Measurements from ENCODE around the gene CAGE1. TPM values are rescaled to one million over a fixed set of nuclear protein-coding genes. Genes with fewer than 3 reads are reported as not detected.

Gene CAGE1
- total and polyA plus RNA-seq, 2 donors (not counting 1 experiment from before 2014, with no cell fraction given): 0.17 TPM; not detected in 1

DNA sequence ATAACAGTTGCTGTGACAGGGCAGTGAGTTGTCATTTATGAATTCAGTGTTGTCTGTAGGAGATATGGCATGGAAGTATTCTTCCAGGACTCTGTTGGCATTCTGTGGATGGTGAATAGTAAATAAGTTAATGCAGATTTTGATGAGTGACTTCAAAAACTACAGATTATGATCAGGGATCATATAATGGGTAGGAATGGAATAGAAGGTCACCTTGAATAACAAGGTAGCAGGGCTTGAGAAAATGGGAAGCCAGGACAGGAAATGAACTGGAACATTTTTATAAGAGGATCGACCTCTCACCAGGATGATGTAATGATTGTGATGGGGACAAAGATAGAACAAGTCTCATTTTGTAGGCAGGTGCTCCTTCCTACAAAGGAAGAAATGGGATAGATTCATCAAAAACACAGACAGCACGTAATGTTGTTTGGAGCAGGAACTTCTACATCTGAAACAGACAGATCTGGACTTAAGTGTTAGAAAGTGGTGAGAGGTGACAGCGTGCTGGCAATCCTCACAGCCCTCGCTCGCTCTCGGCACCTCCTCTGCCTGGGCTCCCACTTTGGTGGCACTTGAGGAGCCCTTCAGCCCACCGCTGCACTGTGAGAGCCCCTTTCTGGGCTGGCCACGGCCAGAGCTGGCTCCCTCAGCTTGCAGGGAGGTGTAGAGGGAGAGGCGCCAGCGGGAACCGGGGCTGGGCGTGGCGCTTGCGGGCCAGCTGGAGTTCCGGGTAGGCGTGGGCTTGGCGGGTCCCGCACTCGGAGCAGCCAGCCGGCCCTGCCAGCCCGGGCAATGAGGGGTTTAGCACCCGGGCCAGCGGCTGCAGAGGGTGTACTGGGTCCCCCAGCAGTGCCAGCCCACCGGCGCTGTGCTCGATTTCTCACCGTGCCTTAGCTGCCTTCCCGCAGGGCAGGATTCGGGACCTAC, 45.7 kb downstream of the CAGE1 start:
- H3K4me1 ChIP-seq (ENCODE audit: control insufficient read depth, extremely low read depth, insufficient read depth, low read length): no peaks in the 10 kb centered on the region
- no peak for DNase-seq (ENCODE audit: low read depth in 2 of 2)
- H2AFZ ChIP-seq (ENCODE audit: low read length): no peak overlapping the region
- no peak overlapping the region for H3K9ac ChIP-seq (ENCODE audit: insufficient read depth, low read length)
- H3K79me2 ChIP-seq (ENCODE audit: control insufficient read depth, insufficient read depth, low read length): no peaks in the 10 kb centered on the region
- no peak overlapping the region for H3K27ac ChIP-seq (ENCODE audit: insufficient read depth, low read length)
- no peaks in the 10 kb centered on the region for H3K9me3 ChIP-seq (ENCODE audit: control insufficient read depth, insufficient read depth, low read depth, low read length)
- H3K4me2 ChIP-seq (ENCODE audit: extremely low read depth, insufficient read depth, low read length): no peak overlapping the region
- no peaks in the 10 kb centered on the region for H4K20me1 ChIP-seq (ENCODE audit: control insufficient read depth, extremely low read depth, insufficient read depth, low read length)
- H3K36me3 ChIP-seq (ENCODE audit: control insufficient read depth, insufficient read depth, low read length): no peaks in the 10 kb centered on the region
- H3K27me3 ChIP-seq (ENCODE audit: control insufficient read depth, insufficient read depth, low read length): no peaks in the 10 kb centered on the region
- H3K4me3 ChIP-seq (replicated peaks in 1 of 4; ENCODE audit: control extremely low read depth in 1 of 4, insufficient read depth in 1 of 4, low read depth in 3 of 4, low read length in 4 of 4): no peak overlapping the region
- no peak for TF ChIP-seq EZH2 (IDR thresholded peaks at IDR 0.05; ENCODE audit: low read length, missing control alignments)
- TF ChIP-seq CTCF (conservative IDR thresholded peaks at IDR 0.05 in 1 of 2, IDR thresholded peaks at IDR 0.05 in 1 of 2; ENCODE audit: low read depth in 1 of 2, low read length in 2 of 2): no peak

DNA sequence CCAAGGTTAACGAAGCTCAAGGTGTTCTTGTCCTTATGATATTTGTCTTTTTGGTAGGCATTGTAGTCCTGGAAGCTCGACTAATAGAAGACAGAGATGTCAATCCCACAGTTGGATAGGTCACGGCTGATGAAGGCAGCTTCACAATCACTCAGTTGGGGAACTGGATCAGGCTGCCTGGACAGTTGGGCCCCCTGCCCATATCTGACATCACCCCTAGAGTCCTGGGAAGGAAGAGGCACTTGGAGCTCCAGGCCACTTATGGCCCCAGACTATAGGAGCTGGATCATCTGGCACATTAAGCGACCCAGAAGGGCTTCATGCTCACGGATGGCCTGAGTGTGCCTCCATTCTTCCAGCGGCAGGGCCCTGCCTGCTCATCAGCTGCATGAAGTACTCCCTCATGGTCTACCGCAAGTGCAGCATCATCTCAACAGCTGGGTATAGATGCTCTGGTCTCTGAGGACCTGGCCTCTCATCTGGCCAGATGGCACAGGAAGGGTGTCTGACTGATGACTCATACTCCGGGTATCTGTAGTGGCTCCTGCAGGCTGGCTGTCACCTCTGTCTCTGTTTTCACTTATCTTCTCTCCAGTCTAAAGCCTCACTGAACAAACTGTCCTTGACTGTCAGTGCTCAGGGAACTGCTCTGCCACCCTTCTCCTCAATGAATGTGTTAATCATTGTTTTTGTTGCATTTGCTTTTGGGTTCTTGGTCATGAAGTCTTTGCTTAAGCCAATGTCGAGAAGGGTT, 47.4 kb downstream of the CAGE1 start:
- Histone ChIP-seq H3K4me2 (ENCODE audit: extremely low read depth, insufficient read depth, low read length) (no peak overlapping the region), H3K9ac (ENCODE audit: insufficient read depth, low read length) (no peak overlapping the region), H3K9me3 (ENCODE audit: control insufficient read depth, insufficient read depth, low read depth, low read length) (no peaks in the 10 kb centered on the region), H3K79me2 (ENCODE audit: control insufficient read depth, insufficient read depth, low read length) (no peaks in the 10 kb centered on the region), H3K4me3 (replicated peaks in 1 of 4; ENCODE audit: control extremely low read depth in 1 of 4, insufficient read depth in 1 of 4, low read depth in 3 of 4, low read length in 4 of 4) (no peak overlapping the region), H3K36me3 (ENCODE audit: control insufficient read depth, insufficient read depth, low read length) (no peaks in the 10 kb centered on the region), H3K4me1 (ENCODE audit: control insufficient read depth, extremely low read depth, insufficient read depth, low read length) (no peaks in the 10 kb centered on the region), H2AFZ (ENCODE audit: low read length) (no peak overlapping the region), H3K27ac (ENCODE audit: insufficient read depth, low read length) (no peak overlapping the region), H3K27me3 (ENCODE audit: control insufficient read depth, insufficient read depth, low read length) (no peaks in the 10 kb centered on the region), H4K20me1 (ENCODE audit: control insufficient read depth, extremely low read depth, insufficient read depth, low read length) (no peaks in the 10 kb centered on the region)
- TF ChIP-seq EZH2 (IDR thresholded peaks at IDR 0.05; ENCODE audit: low read length, missing control alignments): no peak
- TF ChIP-seq CTCF (conservative IDR thresholded peaks at IDR 0.05 in 1 of 2, IDR thresholded peaks at IDR 0.05 in 1 of 2; ENCODE audit: low read depth in 1 of 2, low read length in 2 of 2): no peak
- no peak for DNase-seq (ENCODE audit: low read depth in 2 of 2)

DNA sequence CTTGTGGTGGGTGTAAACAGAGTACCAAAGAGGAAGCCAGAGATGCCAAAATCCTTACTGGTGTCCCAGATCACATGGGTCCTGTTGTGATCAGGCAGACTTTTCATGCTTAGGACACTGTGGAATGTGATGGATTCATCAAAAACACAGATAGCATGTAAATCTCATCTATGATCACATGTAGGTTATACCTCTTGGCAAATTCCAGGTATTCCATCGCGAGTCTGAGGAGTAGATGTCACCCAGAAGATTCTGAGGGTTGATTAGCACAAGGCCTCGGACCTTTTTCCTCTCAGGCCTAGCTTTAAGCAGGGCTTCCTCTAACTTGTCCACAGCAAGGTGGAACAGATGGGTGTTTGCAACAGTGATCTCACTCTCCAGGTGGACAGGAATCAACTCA, 48.3 kb downstream of the CAGE1 start:
- Histone ChIP-seq H2AFZ (ENCODE audit: low read length) (no peak overlapping the region), H3K4me3 (replicated peaks in 1 of 4; ENCODE audit: control extremely low read depth in 1 of 4, insufficient read depth in 1 of 4, low read depth in 3 of 4, low read length in 4 of 4) (no peak overlapping the region), H3K4me2 (ENCODE audit: extremely low read depth, insufficient read depth, low read length) (no peak overlapping the region), H3K9me3 (ENCODE audit: control insufficient read depth, insufficient read depth, low read depth, low read length) (no peaks in the 10 kb centered on the region), H3K79me2 (ENCODE audit: control insufficient read depth, insufficient read depth, low read length) (no peaks in the 10 kb centered on the region), H4K20me1 (ENCODE audit: control insufficient read depth, extremely low read depth, insufficient read depth, low read length) (no peaks in the 10 kb centered on the region), H3K4me1 (ENCODE audit: control insufficient read depth, extremely low read depth, insufficient read depth, low read length) (no peaks in the 10 kb centered on the region), H3K36me3 (ENCODE audit: control insufficient read depth, insufficient read depth, low read length) (no peaks in the 10 kb centered on the region), H3K27ac (ENCODE audit: insufficient read depth, low read length) (no peak overlapping the region), H3K9ac (ENCODE audit: insufficient read depth, low read length) (no peak overlapping the region), H3K27me3 (ENCODE audit: control insufficient read depth, insufficient read depth, low read length) (no peaks in the 10 kb centered on the region)
- DNase-seq (ENCODE audit: low read depth in 2 of 2): no peak
- no peak for TF ChIP-seq CTCF (conservative IDR thresholded peaks at IDR 0.05 in 1 of 2, IDR thresholded peaks at IDR 0.05 in 1 of 2; ENCODE audit: low read depth in 1 of 2, low read length in 2 of 2)
- TF ChIP-seq EZH2 (IDR thresholded peaks at IDR 0.05; ENCODE audit: low read length, missing control alignments): no peak

Data from fibroblast of lung (primary cell).